ENCODE data around the gene TCF7L1. TPM values are rescaled to one million over a fixed set of nuclear protein-coding genes. Genes with fewer than 3 reads are reported as not detected.
A peak's percentile ranks its signal among the peaks of the same experiment; 100 is the strongest.

TCF7L1 gene
- polyA plus RNA-seq, 1 of the 3 experiments (the other 2 are of a cell fraction) = 3.7 TPM

GRCh38 chr2:85277416-85278158 lies 144.4 kb downstream of the TCF7L1 start (continued):
- TF ChIP-seq PBX3 (IDR thresholded peaks at IDR 0.05) = peak; percentile 87
- no peak for TF ChIP-seq ELF1 (IDR thresholded peaks at IDR 0.05)

GRCh38 chr2:85278361-85278760 lies 145.2 kb downstream of the TCF7L1 start:
- H3K4me3 ChIP-seq (ENCODE audit: low read depth in 2 of 2, low read length in 1 of 2) = peak overlapping the region in 1 of 2 experiments; percentile 32; a peak in 1 of 4 replicates
- H4K20me1 ChIP-seq (ENCODE audit: insufficient read depth) = peaks cover 9% of the 10 kb centered on the region
- no peaks in the 10 kb centered on the region for H3K36me3 ChIP-seq (replicated peaks in 1 of 2; ENCODE audit: control insufficient read depth in 1 of 2, insufficient read depth in 2 of 2, low read length in 1 of 2)
- ChIA-PET POLR2A (no interaction called here), CTCF (interaction anchor here (0.9 to 1.2 kb wide), 3 partner anchors 12 to 212 kb away, joined by 3 to 12 read pairs (median 9); no protein-coding TSS in a partner anchor)
- no peaks in the 10 kb centered on the region for H3K9me3 ChIP-seq
- H3K27ac ChIP-seq (ENCODE audit: low read depth in 2 of 2, low read length in 1 of 2) = peak overlapping the region; percentile 67 to 74
- no peaks in the 10 kb centered on the region for H3K27me3 ChIP-seq (ENCODE audit: insufficient read depth)
- 56% methylated on average over 2 of the region's 2 CpGs for WGBS (ENCODE audit: low lambda C conversion rate)
- H3K9ac ChIP-seq = no peak overlapping the region
- H3K4me2 ChIP-seq = peak overlapping the region; percentile 69; the same call in 1 of the 2 replicates
- TF ChIP-seq MEF2A (IDR thresholded peaks at IDR 0.05; ENCODE audit: borderline replicate concordance, low read depth) (peak; percentile 37; the same call in 1 of the 2 replicates), NFIC (IDR thresholded peaks at IDR 0.05; ENCODE audit: borderline replicate concordance) (peak; percentile 50; the same call in 1 of the 2 replicates), RXRA (IDR thresholded peaks at IDR 0.05; ENCODE audit: borderline replicate concordance, low read depth) (no peak), JUND (IDR thresholded peaks at IDR 0.05) (no peak)
- TF ChIP-seq, protein P1, sequence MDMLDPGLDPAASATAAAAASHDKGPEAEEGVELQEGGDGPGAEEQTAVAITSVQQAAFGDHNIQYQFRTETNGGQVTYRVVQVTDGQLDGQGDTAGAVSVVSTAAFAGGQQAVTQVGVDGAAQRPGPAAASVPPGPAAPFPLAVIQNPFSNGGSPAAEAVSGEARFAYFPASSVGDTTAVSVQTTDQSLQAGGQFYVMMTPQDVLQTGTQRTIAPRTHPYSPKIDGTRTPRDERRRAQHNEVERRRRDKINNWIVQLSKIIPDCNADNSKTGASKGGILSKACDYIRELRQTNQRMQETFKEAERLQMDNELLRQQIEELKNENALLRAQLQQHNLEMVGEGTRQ (IDR thresholded peaks at IDR 0.05; ENCODE audit: borderline replicate concordance, low read depth, low read length) = no peak
- TF ChIP-seq, protein P2, sequence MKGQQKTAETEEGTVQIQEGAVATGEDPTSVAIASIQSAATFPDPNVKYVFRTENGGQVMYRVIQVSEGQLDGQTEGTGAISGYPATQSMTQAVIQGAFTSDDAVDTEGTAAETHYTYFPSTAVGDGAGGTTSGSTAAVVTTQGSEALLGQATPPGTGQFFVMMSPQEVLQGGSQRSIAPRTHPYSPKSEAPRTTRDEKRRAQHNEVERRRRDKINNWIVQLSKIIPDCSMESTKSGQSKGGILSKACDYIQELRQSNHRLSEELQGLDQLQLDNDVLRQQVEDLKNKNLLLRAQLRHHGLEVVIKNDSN (IDR thresholded peaks at IDR 0.05; ENCODE audit: borderline replicate concordance, low read depth) = peak; percentile 53; the same call in 1 of the 2 replicates
- no peak overlapping the region for H2AFZ ChIP-seq (ENCODE audit: low read depth)
- H3K9me2 ChIP-seq = no peaks in the 10 kb centered on the region
- H3F3A ChIP-seq (replicated peaks; ENCODE audit: insufficient read depth) = peaks cover 9% of the 10 kb centered on the region
- no peaks in the 10 kb centered on the region for H3K79me2 ChIP-seq (ENCODE audit: insufficient read depth)
- DNase-seq = no peak
- H3K4me1 ChIP-seq (ENCODE audit: control insufficient read depth in 1 of 2, insufficient read depth in 2 of 2, low read depth in 1 of 2, low read length in 1 of 2) = peaks cover 21 to 30% of the 10 kb centered on the region in 2 experiments

GRCh38 chr2:85281553-85281952 lies 148.4 kb downstream of the TCF7L1 start:
- Histone ChIP-seq H3K79me2 (ENCODE audit: insufficient read depth) (no peaks in the 10 kb centered on the region), H3F3A (replicated peaks; ENCODE audit: insufficient read depth) (peaks cover 9% of the 10 kb centered on the region), H2AFZ (ENCODE audit: low read depth) (no peak overlapping the region), H3K4me3 (ENCODE audit: low read depth in 2 of 2, low read length in 1 of 2) (no peak overlapping the region), H3K27me3 (ENCODE audit: insufficient read depth) (no peaks in the 10 kb centered on the region), H4K20me1 (ENCODE audit: insufficient read depth) (0 out of 2 replicates have a peak, but pooled peaks cover 3% of the 10 kb centered on the region), H3K4me2 (no peak overlapping the region), H3K4me1 (ENCODE audit: control insufficient read depth in 1 of 2, insufficient read depth in 2 of 2, low read depth in 1 of 2, low read length in 1 of 2) (peaks cover 19 to 21% of the 10 kb centered on the region in 2 experiments), H3K36me3 (replicated peaks in 1 of 2; ENCODE audit: control insufficient read depth in 1 of 2, insufficient read depth in 2 of 2, low read length in 1 of 2) (no peaks in the 10 kb centered on the region), H3K9me2 (no peaks in the 10 kb centered on the region), H3K27ac (ENCODE audit: low read depth in 2 of 2, low read length in 1 of 2) (no peak overlapping the region), H3K9ac (no peak overlapping the region), H3K9me3 (no peaks in the 10 kb centered on the region)
- TF ChIP-seq EP300 (IDR thresholded peaks at IDR 0.05; ENCODE audit: borderline replicate concordance in 1 of 2, low read depth in 1 of 2, low read length in 1 of 2) (no peak), GATA2 (CRISPR knock-in tag; IDR thresholded peaks at IDR 0.05) (no peak), FOSL2 (IDR thresholded peaks at IDR 0.05; ENCODE audit: borderline replicate concordance, low read depth) (no peak), EZH2phosphoT487 (IDR thresholded peaks at IDR 0.05; ENCODE audit: borderline replicate concordance, low read depth) (no peak), TAF1 (IDR thresholded peaks at IDR 0.05; ENCODE audit: borderline replicate concordance, low read depth, low read length) (no peak), REST (IDR thresholded peaks at IDR 0.05; ENCODE audit: low read depth, low read length) (no peak)
- TF ChIP-seq, protein P3, sequence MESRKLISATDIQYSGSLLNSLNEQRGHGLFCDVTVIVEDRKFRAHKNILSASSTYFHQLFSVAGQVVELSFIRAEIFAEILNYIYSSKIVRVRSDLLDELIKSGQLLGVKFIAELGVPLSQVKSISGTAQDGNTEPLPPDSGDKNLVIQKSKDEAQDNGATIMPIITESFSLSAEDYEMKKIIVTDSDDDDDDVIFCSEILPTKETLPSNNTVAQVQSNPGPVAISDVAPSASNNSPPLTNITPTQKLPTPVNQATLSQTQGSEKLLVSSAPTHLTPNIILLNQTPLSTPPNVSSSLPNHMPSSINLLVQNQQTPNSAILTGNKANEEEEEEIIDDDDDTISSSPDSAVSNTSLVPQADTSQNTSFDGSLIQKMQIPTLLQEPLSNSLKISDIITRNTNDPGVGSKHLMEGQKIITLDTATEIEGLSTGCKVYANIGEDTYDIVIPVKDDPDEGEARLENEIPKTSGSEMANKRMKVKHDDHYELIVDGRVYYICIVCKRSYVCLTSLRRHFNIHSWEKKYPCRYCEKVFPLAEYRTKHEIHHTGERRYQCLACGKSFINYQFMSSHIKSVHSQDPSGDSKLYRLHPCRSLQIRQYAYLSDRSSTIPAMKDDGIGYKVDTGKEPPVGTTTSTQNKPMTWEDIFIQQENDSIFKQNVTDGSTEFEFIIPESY (IDR thresholded peaks at IDR 0.05; ENCODE audit: borderline replicate concordance, low read depth) = no peak
- no peak for DNase-seq
- CTCF ChIA-PET = interaction anchor here (0.7 to 12.0 kb wide), 5 partner anchors 15 to 216 kb away, joined by 3 to 205 read pairs (median 6); partner anchors contain the start of gene TCF7L1
- 70% methylated on average over 5 of the region's 6 CpGs for WGBS (ENCODE audit: low lambda C conversion rate)
- POLR2A ChIA-PET = no interaction called here

Data from SK-N-SH (cell line).